ENCODE measurements around the gene TNFSF15.

DNA sequence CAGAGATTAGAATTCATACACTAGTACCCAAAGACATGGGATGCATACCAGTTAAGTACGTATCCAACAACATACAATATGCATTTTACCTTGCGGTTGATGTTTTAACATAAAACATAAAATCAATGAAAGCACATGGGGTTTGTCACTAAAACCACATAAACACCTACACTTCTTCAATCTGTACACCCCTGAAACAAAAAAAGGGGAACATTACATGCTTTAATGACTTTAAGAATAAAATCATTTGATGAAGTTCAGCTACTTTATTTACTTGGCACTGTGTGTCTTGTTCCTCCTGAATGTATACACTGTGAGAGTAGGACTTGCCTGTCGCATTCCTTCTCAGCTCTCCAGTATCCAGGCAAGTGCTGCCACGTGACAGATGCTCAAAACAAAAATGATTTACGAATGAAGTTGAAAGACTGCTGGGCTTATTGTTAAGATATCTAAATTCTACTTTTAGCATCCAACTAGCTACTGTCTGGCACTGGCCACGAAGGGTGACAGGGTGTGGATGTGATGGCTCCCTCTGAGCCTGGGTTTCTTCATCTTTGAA, 21.0 kb downstream of the TNFSF15 start:
- TF ChIP-seq POLR2A (IDR thresholded peaks at IDR 0.05; ENCODE audit: low read depth, low read length) (no peak), TAF1 (IDR thresholded peaks at IDR 0.05; ENCODE audit: borderline replicate concordance, low read depth, low read length) (no peak)
